DMS53 (cell line): ENCODE results near the gene FIBCD1.
"Not testable (repeated sequence)": the region's sequence is repeated elsewhere in the genome, so short reads cannot be mapped to it uniquely, and the experiment has no call there.

Experiments
- DNase-seq: peaks from one replicate; lab custom pipeline; 2025; lab: John Stamatoyannopoulos, UW

Gene FIBCD1

DNA sequence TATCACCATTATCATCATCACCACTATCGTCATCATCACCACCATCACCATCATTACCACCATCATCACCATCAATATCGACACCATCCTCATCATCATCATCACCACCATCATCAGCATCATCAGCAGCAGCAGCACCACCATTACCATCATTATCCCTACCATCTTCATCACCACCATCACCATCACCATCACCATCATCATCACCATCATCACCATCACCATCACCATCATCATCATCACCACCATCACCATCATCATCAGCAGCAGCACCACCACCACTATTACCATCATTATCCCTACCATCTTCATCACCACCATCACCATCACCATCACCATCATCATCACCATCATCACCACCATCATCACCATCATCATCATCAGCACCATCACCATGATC lies 15.9 kb upstream of the FIBCD1 start:
- not testable (repeated sequence) for DNase-seq

GRCh38 chr9:130954317-130954716 lies 15.3 kb upstream of the FIBCD1 start:
- DNase-seq, result no peak

GRCh38 chr9:130952065-130952762 lies 13.2 kb upstream of the FIBCD1 start:
- DNase-seq, result no peak

DNA sequence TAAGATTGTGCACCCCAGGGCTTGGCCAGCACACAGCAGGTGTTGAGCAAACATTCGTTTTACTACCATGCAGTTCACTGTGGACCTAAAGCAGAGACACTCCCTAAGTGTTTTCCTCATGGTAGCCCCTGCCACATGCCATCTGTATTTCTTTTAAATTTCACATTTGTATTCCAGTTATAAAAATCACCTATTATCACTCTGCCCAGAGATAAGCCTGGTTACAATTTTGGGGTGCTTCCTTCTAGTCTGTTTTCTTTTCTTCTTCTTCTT lies 10.9 kb upstream of the FIBCD1 start:
- no peak for DNase-seq

- peak; percentile 26 for DNase-seq
These were observed 10.4 kb upstream of the FIBCD1 start for GRCh38 chr9:130949188-130950038.

- DNase-seq, result peak; percentile 55
These were observed 9.2 kb upstream of the FIBCD1 start for GRCh38 chr9:130948266-130948665.

- DNase-seq, result no peak
These were observed 8.6 kb upstream of the FIBCD1 start for GRCh38 chr9:130947618-130948140.

GRCh38 chr9:130946766-130947617 lies 7.9 kb upstream of the FIBCD1 start:
- peak; percentile 44 for DNase-seq

DNA sequence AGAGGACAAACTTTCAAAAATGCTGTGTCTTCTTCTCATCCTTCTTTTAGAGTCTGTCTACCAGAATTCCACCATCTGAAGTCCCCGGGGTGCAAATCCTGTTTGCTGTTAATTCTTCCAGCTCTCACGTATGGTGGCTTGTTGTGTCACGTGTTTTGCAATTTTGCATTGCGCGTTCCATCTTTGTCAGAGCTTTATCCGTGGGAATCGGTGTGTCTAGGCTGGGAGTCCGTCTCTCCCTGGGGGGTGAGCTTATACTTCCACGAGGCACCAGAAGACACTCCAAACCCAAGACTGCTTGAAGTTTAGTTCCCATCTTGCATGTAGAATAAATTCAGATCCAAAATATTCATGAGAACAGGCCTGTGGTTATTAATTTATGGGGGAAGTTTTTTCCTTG lies 6.1 kb upstream of the FIBCD1 start:
- no peak for DNase-seq

DNA sequence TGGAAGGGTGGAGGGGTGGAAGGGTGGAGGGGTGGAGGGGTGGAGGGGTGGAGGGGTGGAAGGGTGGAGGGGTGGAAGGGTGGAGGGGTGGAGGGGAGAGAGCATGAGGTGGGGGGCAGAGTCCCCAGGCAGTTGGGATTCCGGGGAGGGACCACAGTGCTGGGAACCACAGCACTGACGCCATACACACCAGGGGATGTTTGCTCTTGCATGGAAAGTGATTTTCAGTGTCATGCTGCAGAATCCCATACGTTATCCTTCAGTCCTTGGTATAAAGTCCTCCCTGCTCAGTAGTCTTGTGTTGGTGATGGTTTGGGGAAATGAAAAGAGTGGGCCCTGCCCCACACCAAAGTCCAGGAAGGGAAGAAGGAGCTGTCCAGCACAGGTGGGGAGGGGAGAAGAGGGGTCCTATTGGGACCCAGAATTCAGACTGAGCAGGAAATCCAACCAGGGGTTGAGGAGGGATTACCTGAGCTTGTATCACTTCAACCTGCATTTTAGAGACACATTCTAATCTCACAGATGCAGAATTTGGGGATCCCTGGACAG lies 5.5 kb upstream of the FIBCD1 start:
- peak; percentile 25 for DNase-seq

GRCh38 chr9:130943777-130944176 lies 4.7 kb upstream of the FIBCD1 start:
- DNase-seq, result peak; percentile 47

DNA sequence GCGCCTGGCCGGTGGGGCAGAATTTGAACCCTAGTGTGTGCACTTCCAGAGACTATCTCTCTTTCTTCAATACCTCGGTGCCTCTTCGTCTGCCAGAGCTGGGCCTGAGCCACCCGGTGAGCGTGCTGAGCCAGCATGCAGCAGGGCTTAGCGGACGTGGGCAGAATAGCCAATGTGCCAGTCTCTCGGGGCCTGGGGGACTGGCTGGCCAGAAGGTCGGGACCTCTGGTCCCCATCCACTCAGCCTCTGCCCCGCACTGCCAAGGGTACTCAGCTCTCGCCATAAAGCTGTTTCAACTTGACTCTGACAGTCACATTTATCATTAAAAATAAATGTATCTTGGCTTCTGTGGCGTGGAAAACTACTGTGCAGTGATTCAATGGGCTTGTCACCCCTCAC lies 4.2 kb upstream of the FIBCD1 start:
- DNase-seq, result no peak

GRCh38 chr9:130942679-130943078 lies 3.6 kb upstream of the FIBCD1 start:
- DNase-seq, result no peak

DNA sequence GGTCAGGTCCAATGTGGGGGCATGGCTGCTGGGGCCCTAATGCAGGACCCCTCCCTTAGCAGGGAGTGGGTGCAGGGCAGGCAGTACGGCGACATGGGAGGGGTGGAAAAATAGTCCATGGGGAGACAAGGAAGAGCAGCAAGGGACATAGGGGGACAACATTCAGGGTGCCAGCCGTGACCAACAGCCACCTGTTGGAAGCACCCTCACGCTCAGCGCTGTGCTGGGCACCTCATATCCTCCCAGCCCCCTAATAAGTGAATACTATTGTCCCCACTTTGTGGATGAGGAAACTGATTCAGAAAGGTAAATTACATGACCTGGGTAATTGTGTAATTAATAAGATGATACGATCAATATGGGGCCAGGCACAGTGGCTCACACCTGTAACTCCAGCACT lies 3.0 kb upstream of the FIBCD1 start:
- no peak for DNase-seq

DNA sequence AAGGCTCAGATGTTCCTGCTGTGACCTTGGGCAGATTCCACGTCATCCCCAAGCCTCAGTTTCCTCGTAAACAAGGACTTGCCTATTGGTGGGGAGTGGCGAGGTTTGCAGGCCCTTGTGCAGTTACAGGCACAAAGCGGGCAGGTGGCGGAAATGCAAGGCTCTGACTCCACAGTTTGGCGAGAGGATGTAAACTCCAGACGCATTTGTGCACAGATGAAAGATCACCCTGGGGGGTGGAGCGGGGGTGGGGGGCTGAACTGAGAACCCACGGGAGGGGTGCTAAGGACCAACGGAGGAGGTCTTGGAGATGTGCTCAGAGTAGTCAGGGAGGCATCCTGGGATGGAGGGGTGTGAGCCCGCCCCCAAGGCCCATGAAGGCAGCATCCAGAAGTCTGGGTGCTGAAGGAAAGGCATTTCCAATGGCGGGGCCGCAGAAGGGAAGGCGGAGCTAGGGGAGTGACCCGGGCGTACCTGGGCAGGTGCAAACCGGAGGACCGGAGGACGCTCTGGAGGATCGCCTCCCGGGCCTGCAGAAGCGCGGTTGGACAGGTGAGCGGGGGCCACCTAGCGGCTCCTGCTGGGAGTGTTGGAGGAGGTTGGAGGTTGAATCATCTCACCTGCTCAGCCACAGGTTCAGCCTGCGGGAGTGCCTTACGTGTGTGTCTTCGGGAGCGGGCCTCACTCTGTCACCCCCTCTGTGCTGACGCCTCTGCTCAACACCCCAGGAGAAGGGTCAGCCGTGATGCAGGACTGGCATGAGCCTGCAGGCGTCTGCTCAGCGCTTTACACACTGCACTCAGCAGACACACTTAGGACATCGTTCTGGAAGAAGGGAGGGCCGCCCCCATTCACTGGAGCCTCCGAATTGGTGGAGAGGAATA lies 1.9 kb upstream of the FIBCD1 start:
- DNase-seq, result peak; percentile 97

DNA sequence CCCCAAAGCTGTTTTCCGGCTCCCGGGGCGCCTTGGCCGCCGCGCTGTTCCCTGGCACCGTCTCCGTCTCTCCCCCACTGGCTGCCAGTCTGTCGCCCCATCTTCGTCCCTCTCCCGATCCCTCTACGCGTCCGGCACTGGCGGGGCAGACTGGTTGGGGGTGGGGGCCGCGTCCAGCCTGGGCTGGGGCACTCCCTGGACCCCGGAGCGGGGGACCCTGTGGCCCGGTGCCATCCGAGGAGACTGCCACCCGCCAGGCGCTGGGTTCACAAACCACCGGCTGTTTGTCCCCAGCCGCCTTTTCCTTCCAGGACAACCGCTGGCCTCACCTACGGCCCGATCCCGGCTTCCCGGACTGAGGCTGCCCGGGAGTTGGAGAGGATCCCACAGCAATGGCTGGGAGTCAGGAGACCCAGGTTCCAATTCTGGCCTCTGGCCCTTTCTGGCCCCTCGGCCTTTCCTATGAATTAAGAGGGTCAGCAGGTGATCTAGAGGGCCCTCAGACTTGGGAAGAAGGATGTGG lies 1.0 kb upstream of the FIBCD1 start:
- DNase-seq, result peak; percentile 47

DNA sequence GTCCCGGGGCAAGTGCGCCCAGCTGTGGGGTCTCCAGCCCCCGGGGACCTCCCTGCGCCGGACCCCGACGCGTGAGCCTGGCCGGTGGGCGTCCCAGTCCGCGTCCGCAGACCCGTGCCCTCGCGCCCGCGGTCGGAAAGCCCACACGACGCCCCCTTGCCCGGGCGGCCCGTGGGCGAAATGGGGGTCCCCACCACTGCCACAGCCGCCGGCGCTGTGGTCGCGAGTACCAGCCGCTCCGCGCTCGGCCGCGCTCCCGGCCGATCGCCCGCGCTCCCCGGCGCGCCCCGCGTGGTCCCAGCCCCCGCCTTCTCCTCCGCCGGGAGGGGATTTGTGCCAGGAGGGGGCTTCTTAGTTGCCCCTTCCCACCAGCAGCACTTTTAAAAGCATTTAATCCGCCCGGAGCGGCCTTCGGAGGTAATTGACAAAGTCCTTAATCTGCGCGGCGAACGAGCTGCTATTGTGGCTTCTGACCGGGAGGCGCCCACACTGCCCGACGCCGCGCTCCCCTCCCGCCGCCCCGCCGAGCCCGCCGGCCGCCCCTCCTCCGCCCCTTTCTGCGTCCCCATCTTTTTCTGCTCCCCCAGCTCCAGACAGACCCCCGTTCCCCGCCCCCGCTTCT lies 469 bp upstream of the FIBCD1 start:
- peak; percentile 53 for DNase-seq

- no peak for DNase-seq
These were observed 829 bp downstream of the FIBCD1 start for GRCh38 chr9:130938184-130938651.

- DNase-seq, result no peak
These were observed 1.6 kb downstream of the FIBCD1 start for GRCh38 chr9:130937146-130938076.
